ENCODE results near the gene OPN5.

OPN5 gene

GRCh38 chr6:47853766-47854165 lies 71.9 kb downstream of the OPN5 start:
- TF ChIP-seq BHLHE40 (IDR thresholded peaks at IDR 0.05; ENCODE audit: borderline replicate concordance) (no peak), FOXK2 (IDR thresholded peaks at IDR 0.05) (no peak), TARDBP (IDR thresholded peaks at IDR 0.05) (no peak), PKNOX1 (IDR thresholded peaks at IDR 0.05) (no peak), NFRKB (IDR thresholded peaks at IDR 0.05) (no peak), SP1 (IDR thresholded peaks at IDR 0.05) (no peak), SUZ12 (IDR thresholded peaks at IDR 0.05) (no peak), HDGF (IDR thresholded peaks at IDR 0.05; ENCODE audit: borderline replicate concordance) (no peak), ZNF384 (IDR thresholded peaks at IDR 0.05) (no peak), CTBP1 (IDR thresholded peaks at IDR 0.05; ENCODE audit: borderline replicate concordance) (no peak), FOXM1 (IDR thresholded peaks at IDR 0.05; ENCODE audit: borderline replicate concordance) (no peak), FOXA1 (IDR thresholded peaks at IDR 0.05) (no peak), L3MBTL2 (conservative IDR thresholded peaks at IDR 0.05) (no peak), ELF4 (IDR thresholded peaks at IDR 0.05) (no peak), LEF1 (IDR thresholded peaks at IDR 0.05; ENCODE audit: borderline replicate concordance) (no peak), ARNT (IDR thresholded peaks at IDR 0.05) (no peak)
- ChIA-PET CTCF (no interaction called here), POLR2A (no interaction called here)
- DNase-seq (ENCODE audit: extremely low spot score), result no peak

- ChIA-PET CTCF (interaction anchor here (0.6 kb wide), 1 partner anchor 155 kb away, joined by 8 read pairs; no protein-coding TSS in a partner anchor), POLR2A (no interaction called here)
- no peak for TF ChIP-seq LEF1 (IDR thresholded peaks at IDR 0.05; ENCODE audit: borderline replicate concordance)
- TF ChIP-seq SUZ12 (IDR thresholded peaks at IDR 0.05), result no peak
- TF ChIP-seq ZNF384 (IDR thresholded peaks at IDR 0.05), result no peak
- no peak for TF ChIP-seq TARDBP (IDR thresholded peaks at IDR 0.05)
- no peak for TF ChIP-seq BHLHE40 (IDR thresholded peaks at IDR 0.05; ENCODE audit: borderline replicate concordance)
- TF ChIP-seq NFRKB (IDR thresholded peaks at IDR 0.05), result no peak
- no peak for TF ChIP-seq ARNT (IDR thresholded peaks at IDR 0.05)
- no peak for TF ChIP-seq HDGF (IDR thresholded peaks at IDR 0.05; ENCODE audit: borderline replicate concordance)
- TF ChIP-seq L3MBTL2 (conservative IDR thresholded peaks at IDR 0.05), result no peak
- no peak for TF ChIP-seq CTBP1 (IDR thresholded peaks at IDR 0.05; ENCODE audit: borderline replicate concordance)
- TF ChIP-seq FOXK2 (IDR thresholded peaks at IDR 0.05), result no peak
- TF ChIP-seq ELF4 (IDR thresholded peaks at IDR 0.05), result no peak
- TF ChIP-seq SP1 (IDR thresholded peaks at IDR 0.05), result no peak
- TF ChIP-seq FOXM1 (IDR thresholded peaks at IDR 0.05; ENCODE audit: borderline replicate concordance), result no peak
- TF ChIP-seq FOXA1 (IDR thresholded peaks at IDR 0.05), result no peak
- TF ChIP-seq PKNOX1 (IDR thresholded peaks at IDR 0.05), result no peak
- DNase-seq (ENCODE audit: extremely low spot score), result no peak
Observed at GRCh38 chr6:47854971-47855370, 73.1 kb downstream of the OPN5 start.

DNA sequence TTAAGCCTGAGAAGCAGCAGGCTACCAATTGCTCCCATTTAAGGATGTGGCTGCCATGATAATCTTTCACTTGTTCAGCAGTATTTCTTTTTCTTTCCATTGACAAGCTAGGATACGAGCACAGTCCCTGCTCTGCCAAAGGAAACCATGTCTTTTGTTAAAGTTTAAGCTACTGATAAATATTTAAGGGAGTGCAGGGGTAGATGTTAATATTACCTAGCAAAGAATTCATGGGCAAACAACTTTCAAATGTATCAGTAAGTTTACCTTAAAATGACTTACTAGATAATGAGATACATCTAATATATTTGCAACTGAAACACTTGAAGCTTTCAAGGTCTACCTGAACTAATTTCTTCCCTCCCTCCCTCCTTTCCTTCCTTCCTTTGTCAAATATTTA lies 77.3 kb downstream of the OPN5 start:
- CTCF ChIA-PET, result interaction anchor here (0.6 kb wide), 1 partner anchor 382 kb away, joined by 3 read pairs; the partner anchor contains the start of gene CD2AP
- POLR2A ChIA-PET, result no interaction called here
- TF ChIP-seq NFRKB (IDR thresholded peaks at IDR 0.05), result no peak
- TF ChIP-seq ZNF384 (IDR thresholded peaks at IDR 0.05), result no peak
- TF ChIP-seq BHLHE40 (IDR thresholded peaks at IDR 0.05; ENCODE audit: borderline replicate concordance), result no peak
- no peak for TF ChIP-seq SP1 (IDR thresholded peaks at IDR 0.05)
- TF ChIP-seq SUZ12 (IDR thresholded peaks at IDR 0.05), result no peak
- TF ChIP-seq CTBP1 (IDR thresholded peaks at IDR 0.05; ENCODE audit: borderline replicate concordance), result no peak
- TF ChIP-seq FOXM1 (IDR thresholded peaks at IDR 0.05; ENCODE audit: borderline replicate concordance), result no peak
- no peak for TF ChIP-seq FOXK2 (IDR thresholded peaks at IDR 0.05)
- TF ChIP-seq ARNT (IDR thresholded peaks at IDR 0.05), result no peak
- TF ChIP-seq LEF1 (IDR thresholded peaks at IDR 0.05; ENCODE audit: borderline replicate concordance), result no peak
- no peak for TF ChIP-seq HDGF (IDR thresholded peaks at IDR 0.05; ENCODE audit: borderline replicate concordance)
- TF ChIP-seq FOXA1 (IDR thresholded peaks at IDR 0.05), result no peak
- no peak for TF ChIP-seq L3MBTL2 (conservative IDR thresholded peaks at IDR 0.05)
- TF ChIP-seq TARDBP (IDR thresholded peaks at IDR 0.05), result no peak
- no peak for TF ChIP-seq ELF4 (IDR thresholded peaks at IDR 0.05)
- TF ChIP-seq PKNOX1 (IDR thresholded peaks at IDR 0.05), result no peak
- no peak for DNase-seq (ENCODE audit: extremely low spot score)

DNA sequence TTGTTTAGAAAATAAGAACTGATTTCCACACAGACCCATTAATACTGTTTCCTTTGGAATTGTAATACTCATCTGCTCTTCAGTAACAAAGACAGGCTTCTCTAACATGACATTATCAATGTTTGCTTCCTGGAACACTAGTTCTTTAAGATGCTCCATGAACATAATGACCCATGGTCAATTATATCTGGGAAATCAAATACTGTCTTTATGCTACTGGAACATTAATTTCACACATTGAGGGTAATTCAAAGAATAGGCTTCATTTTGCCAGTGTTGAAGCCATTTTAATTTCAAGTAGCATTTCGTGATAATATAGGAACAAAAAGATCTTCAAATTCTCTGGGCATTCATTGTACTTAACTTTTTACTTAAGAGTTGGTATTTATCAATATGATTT lies 80.9 kb downstream of the OPN5 start:
- TF ChIP-seq LEF1 (IDR thresholded peaks at IDR 0.05; ENCODE audit: borderline replicate concordance) (no peak), NFRKB (IDR thresholded peaks at IDR 0.05) (no peak)

GRCh38 chr6:47865206-47865605 lies 83.4 kb downstream of the OPN5 start:
- no peak for TF ChIP-seq ARNT (IDR thresholded peaks at IDR 0.05)
- TF ChIP-seq ZNF384 (IDR thresholded peaks at IDR 0.05), result no peak
- no peak for TF ChIP-seq FOXM1 (IDR thresholded peaks at IDR 0.05; ENCODE audit: borderline replicate concordance)
- TF ChIP-seq L3MBTL2 (conservative IDR thresholded peaks at IDR 0.05), result no peak
- no peak for TF ChIP-seq SUZ12 (IDR thresholded peaks at IDR 0.05)
- no peak for TF ChIP-seq NFRKB (IDR thresholded peaks at IDR 0.05)
- TF ChIP-seq ELF4 (IDR thresholded peaks at IDR 0.05), result no peak
- ChIA-PET POLR2A (no interaction called here), CTCF (no interaction called here)
- DNase-seq (ENCODE audit: extremely low spot score), result no peak

More for the DNA sequence above, 80.9 kb downstream of the OPN5 start:
- no peak for DNase-seq (ENCODE audit: extremely low spot score)
- ChIA-PET CTCF (no interaction called here), POLR2A (no interaction called here)

DNA sequence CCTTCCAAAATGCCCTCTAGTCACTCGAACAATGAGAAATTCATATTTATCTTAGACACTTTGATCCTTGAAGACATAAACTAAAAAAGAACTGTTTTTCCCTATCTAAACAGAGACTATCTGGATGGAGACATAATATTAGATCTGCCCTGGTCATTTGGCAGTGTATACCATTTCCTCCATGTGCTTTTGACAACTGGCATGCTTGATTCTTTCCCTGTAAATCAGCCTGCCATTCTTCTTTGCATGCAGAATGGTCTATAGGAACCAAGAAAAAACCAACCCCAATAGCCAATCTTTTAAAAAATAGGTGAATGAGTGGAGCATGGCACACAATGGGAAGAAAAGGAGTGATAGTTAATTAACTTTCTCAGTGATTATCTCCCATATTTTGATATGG lies 93.8 kb downstream of the OPN5 start:
- TF ChIP-seq ARNT (IDR thresholded peaks at IDR 0.05), result no peak
- no peak for TF ChIP-seq ELF4 (IDR thresholded peaks at IDR 0.05)
- TF ChIP-seq ZNF384 (IDR thresholded peaks at IDR 0.05), result no peak
- no peak for TF ChIP-seq FOXA1 (IDR thresholded peaks at IDR 0.05)
- TF ChIP-seq CTBP1 (IDR thresholded peaks at IDR 0.05; ENCODE audit: borderline replicate concordance), result no peak
- no peak for TF ChIP-seq HDGF (IDR thresholded peaks at IDR 0.05; ENCODE audit: borderline replicate concordance)
- TF ChIP-seq NFRKB (IDR thresholded peaks at IDR 0.05), result no peak
- TF ChIP-seq FOXK2 (IDR thresholded peaks at IDR 0.05), result no peak
- DNase-seq (ENCODE audit: extremely low spot score), result no peak
- ChIA-PET POLR2A (no interaction called here), CTCF (no interaction called here)

All from HEK293T (cell line).